Measurements from ENCODE around the gene POP7.
A peak's percentile ranks its signal among the peaks of the same experiment; 100 is the strongest.
"Not testable (repeated sequence)": the region's sequence is repeated elsewhere in the genome, so short reads cannot be mapped to it uniquely, and the experiment has no call there.

Gene POP7

DNA sequence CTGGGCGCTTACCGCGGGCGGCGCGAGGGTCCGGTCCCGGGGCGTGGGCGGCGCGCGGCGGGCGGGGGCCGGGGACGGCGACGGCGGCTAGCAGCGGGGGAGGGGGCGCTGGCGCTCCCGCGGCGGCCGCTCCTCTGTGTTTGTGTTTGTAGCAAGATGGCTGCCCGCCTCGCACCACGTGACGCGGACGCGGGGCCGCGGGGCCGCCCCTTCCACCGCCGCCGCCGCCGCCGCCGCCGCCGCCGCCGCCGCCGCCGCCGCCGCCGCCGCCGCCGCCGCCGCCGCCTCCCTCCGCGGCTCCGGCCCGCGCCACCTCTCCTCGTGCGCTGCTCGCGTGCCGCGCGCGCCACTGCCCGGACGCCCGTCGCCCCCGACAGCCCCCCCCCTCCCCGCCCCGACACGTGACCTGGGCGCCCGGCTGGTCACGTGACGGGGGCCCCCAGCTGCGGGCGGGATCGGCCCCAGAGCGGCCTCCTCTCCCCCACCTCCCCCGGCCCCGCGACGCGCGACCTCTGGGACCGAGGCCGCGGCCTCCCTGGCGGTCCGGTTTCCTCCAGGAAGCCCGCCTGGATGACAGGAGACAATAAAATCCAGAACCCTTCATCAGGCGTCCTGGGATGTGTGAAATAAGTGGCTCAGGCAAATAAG lies 11.7 kb upstream of the POP7 start, which contains the start of gene GIGYF1:
Gene GIGYF1, minus strand, starts transcription at position 153 of the 648 bp plus-strand sequence. CDS start 6,012 bp downstream, outside the sequence.
- H3K4me1 ChIP-seq (ENCODE audit: control insufficient read depth, insufficient read depth, low read length, unreplicated experiment): peaks cover 24% of the 10 kb centered on the region
- peaks cover 45% of the 10 kb centered on the region for H3K79me2 ChIP-seq (ENCODE audit: control insufficient read depth, insufficient read depth, low read length, unreplicated experiment)
- H3K27me3 ChIP-seq (ENCODE audit: insufficient read depth, low read length): no peaks in the 10 kb centered on the region
- H3K36me3 ChIP-seq (ENCODE audit: insufficient read depth, low read length): no peaks in the 10 kb centered on the region
- peak within 1 kb of the TSS; percentile 31; the same call in 1 of the 2 replicates for H3K27ac ChIP-seq (ENCODE audit: low read depth, low read length)
- H2AFZ ChIP-seq (ENCODE audit: low read length, unreplicated experiment): peak within 1 kb of the TSS; percentile 78
- H3K4me3 ChIP-seq (ENCODE audit: low read depth, low read length): peak within 1 kb of the TSS; percentile 97

- Histone ChIP-seq H3K27ac (ENCODE audit: low read depth, low read length) (no peak overlapping the region), H3K4me3 (ENCODE audit: low read depth, low read length) (no peak overlapping the region), H3K27me3 (ENCODE audit: insufficient read depth, low read length) (no peaks in the 10 kb centered on the region), H3K36me3 (ENCODE audit: insufficient read depth, low read length) (no peaks in the 10 kb centered on the region), H3K79me2 (ENCODE audit: control insufficient read depth, insufficient read depth, low read length, unreplicated experiment) (peaks cover 27% of the 10 kb centered on the region), H2AFZ (ENCODE audit: low read length, unreplicated experiment) (no peak overlapping the region), H3K4me1 (ENCODE audit: control insufficient read depth, insufficient read depth, low read length, unreplicated experiment) (peaks cover 11% of the 10 kb centered on the region)
These were observed 9.8 kb upstream of the POP7 start for GRCh38 chr7:100696123-100696521.

DNA sequence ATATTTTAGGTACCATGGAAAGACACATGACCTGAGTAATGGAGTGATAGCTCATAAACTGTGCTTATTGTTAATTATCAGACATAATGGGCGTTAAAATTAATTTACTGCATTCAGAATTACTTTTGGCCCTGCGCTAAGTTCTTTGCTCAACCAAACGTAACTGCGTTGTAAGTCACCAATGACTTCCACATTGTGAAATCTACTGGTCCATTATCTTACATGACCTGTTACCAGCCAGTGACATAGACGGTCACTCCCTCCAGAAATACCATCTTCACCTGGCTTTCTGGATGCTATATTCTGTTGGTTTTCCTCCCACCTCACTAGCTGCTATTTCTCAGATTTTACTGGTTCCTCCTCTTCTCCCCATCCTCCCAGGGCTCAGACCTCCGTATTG lies 6.9 kb upstream of the POP7 start:
- Histone ChIP-seq H3K36me3 (ENCODE audit: insufficient read depth, low read length) (no peaks in the 10 kb centered on the region), H2AFZ (ENCODE audit: low read length, unreplicated experiment) (no peak overlapping the region), H3K27ac (ENCODE audit: low read depth, low read length) (no peak overlapping the region), H3K79me2 (ENCODE audit: control insufficient read depth, insufficient read depth, low read length, unreplicated experiment) (no peaks in the 10 kb centered on the region), H3K27me3 (ENCODE audit: insufficient read depth, low read length) (no peaks in the 10 kb centered on the region), H3K4me1 (ENCODE audit: control insufficient read depth, insufficient read depth, low read length, unreplicated experiment) (no peaks in the 10 kb centered on the region), H3K4me3 (ENCODE audit: low read depth, low read length) (no peak overlapping the region)

DNA sequence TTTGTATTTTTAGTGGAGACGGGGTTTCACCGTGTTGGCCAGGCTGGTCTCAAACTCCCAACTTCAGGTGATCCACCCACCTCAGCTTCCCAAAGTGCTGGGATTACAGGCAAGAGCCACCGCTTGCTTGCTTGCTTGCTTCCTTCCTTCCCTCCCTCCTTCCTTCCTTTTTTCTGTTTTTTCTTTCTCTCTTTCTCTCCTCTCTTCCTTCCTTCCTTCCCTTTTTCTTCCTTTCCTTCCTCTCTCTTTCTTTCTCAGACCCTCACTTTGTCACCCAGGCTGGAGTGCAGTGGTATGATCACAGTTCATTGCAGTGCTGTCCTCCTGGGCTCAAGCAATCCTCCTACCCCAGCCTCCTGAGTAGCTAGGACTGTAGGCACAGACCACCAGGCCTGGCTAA lies 4.8 kb upstream of the POP7 start:
- H3K79me2 ChIP-seq (ENCODE audit: control insufficient read depth, insufficient read depth, low read length, unreplicated experiment); H2AFZ ChIP-seq (ENCODE audit: low read length, unreplicated experiment); H3K27me3 ChIP-seq (ENCODE audit: insufficient read depth, low read length); H3K4me1 ChIP-seq (ENCODE audit: control insufficient read depth, insufficient read depth, low read length, unreplicated experiment); H3K36me3 ChIP-seq (ENCODE audit: insufficient read depth, low read length); H3K4me3 ChIP-seq (ENCODE audit: low read depth, low read length); H3K27ac ChIP-seq (ENCODE audit: low read depth, low read length): not testable (repeated sequence)

DNA sequence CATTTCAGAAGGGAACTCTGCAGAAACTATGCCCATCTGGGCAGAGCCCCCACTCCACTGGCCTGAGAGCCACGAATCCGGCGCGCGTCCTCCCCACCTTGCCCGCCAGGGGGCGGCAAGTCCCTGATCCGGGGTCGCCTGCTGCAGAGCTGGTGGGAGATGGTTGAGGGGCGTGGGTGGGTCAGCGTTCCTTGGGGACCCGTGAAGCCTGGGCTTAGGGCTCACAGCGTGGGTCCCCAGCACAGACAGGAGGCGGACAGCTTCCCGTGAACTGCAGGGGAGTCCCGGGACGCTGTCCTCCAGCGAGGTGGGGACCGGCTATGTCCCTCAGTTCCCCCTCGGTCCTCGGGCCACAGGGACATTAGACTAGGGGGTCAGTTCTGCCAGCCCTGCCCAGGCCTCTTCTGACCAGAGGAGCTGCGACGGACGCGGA lies 585 bp upstream of the POP7 start:
- Histone ChIP-seq H3K27me3 (ENCODE audit: insufficient read depth, low read length) (no peaks in the 10 kb centered on the region), H2AFZ (ENCODE audit: low read length, unreplicated experiment) (peak overlapping the region; percentile 87), H3K36me3 (ENCODE audit: insufficient read depth, low read length) (no peaks in the 10 kb centered on the region), H3K4me3 (ENCODE audit: low read depth, low read length) (peak overlapping the region; percentile 90), H3K4me1 (ENCODE audit: control insufficient read depth, insufficient read depth, low read length, unreplicated experiment) (peaks cover 6% of the 10 kb centered on the region), H3K79me2 (ENCODE audit: control insufficient read depth, insufficient read depth, low read length, unreplicated experiment) (peaks cover 21% of the 10 kb centered on the region), H3K27ac (ENCODE audit: low read depth, low read length) (peak overlapping the region; percentile 45)

GRCh38 chr7:100706672-100707311 lies 871 bp downstream of the POP7 start:
- Histone ChIP-seq H3K79me2 (ENCODE audit: control insufficient read depth, insufficient read depth, low read length, unreplicated experiment) (peaks cover 21% of the 10 kb centered on the region), H2AFZ (ENCODE audit: low read length, unreplicated experiment) (peak overlapping the region; percentile 35), H3K4me3 (ENCODE audit: low read depth, low read length) (peak overlapping the region; percentile 90), H3K27ac (ENCODE audit: low read depth, low read length) (peak overlapping the region; percentile 3; the same call in 1 of the 2 replicates), H3K4me1 (ENCODE audit: control insufficient read depth, insufficient read depth, low read length, unreplicated experiment) (peaks cover 6% of the 10 kb centered on the region), H3K36me3 (ENCODE audit: insufficient read depth, low read length) (no peaks in the 10 kb centered on the region), H3K27me3 (ENCODE audit: insufficient read depth, low read length) (no peaks in the 10 kb centered on the region)

DNA sequence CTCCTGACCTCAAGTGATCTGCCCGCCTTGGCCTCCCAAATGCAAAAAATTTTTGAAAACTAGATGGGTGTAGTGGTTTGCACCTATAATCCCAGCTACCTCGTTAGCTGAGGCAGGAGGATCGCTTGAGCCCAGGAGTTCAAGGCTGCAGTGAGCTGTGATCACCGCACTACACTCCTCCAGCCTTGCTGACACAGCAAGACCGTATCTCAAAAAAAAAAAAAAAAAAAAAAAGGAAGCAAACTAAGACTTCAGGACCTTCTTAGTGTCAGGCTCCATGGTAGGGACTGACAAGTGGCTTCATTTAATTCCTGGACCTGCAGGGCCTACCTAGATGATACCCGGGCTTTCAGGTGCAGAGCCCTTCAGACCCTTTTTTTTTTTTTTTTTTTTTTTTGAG lies 2.5 kb downstream of the POP7 start:
- peaks cover 21% of the 10 kb centered on the region for H3K79me2 ChIP-seq (ENCODE audit: control insufficient read depth, insufficient read depth, low read length, unreplicated experiment)
- peaks cover 6% of the 10 kb centered on the region for H3K4me1 ChIP-seq (ENCODE audit: control insufficient read depth, insufficient read depth, low read length, unreplicated experiment)
- no peaks in the 10 kb centered on the region for H3K27me3 ChIP-seq (ENCODE audit: insufficient read depth, low read length)
- H3K27ac ChIP-seq (ENCODE audit: low read depth, low read length): no peak overlapping the region
- no peaks in the 10 kb centered on the region for H3K36me3 ChIP-seq (ENCODE audit: insufficient read depth, low read length)
- no peak overlapping the region for H2AFZ ChIP-seq (ENCODE audit: low read length, unreplicated experiment)
- no peak overlapping the region for H3K4me3 ChIP-seq (ENCODE audit: low read depth, low read length)

DNA sequence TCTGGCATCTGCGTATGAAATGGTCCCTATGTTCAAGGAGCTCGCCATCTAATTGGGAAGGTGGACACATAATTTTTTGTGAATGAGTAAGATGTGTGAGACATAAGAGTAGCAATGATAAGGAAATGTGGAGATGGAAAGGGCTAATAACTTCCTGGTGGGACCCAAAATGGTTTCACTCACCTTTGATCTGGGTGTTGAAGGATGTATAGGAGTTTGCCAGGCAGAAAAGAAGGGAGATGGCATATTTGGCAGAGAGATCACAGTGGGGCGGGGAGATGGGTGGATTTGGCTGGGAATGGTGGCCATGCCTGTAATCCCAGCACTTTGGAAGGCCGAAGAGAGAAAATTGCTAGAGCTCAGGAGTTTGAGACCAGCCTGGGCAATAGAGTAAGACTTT lies 4.5 kb downstream of the POP7 start:
- Histone ChIP-seq H2AFZ (ENCODE audit: low read length, unreplicated experiment) (no peak overlapping the region), H3K79me2 (ENCODE audit: control insufficient read depth, insufficient read depth, low read length, unreplicated experiment) (peaks cover 21% of the 10 kb centered on the region), H3K27ac (ENCODE audit: low read depth, low read length) (no peak overlapping the region), H3K36me3 (ENCODE audit: insufficient read depth, low read length) (no peaks in the 10 kb centered on the region), H3K27me3 (ENCODE audit: insufficient read depth, low read length) (no peaks in the 10 kb centered on the region), H3K4me1 (ENCODE audit: control insufficient read depth, insufficient read depth, low read length, unreplicated experiment) (peaks cover 6% of the 10 kb centered on the region), H3K4me3 (ENCODE audit: low read depth, low read length) (no peak overlapping the region)

- no peaks in the 10 kb centered on the region for H3K36me3 ChIP-seq (ENCODE audit: insufficient read depth, low read length)
- no peak overlapping the region for H3K4me3 ChIP-seq (ENCODE audit: low read depth, low read length)
- H3K27me3 ChIP-seq (ENCODE audit: insufficient read depth, low read length): no peaks in the 10 kb centered on the region
- H3K79me2 ChIP-seq (ENCODE audit: control insufficient read depth, insufficient read depth, low read length, unreplicated experiment): peaks cover 17% of the 10 kb centered on the region
- no peak overlapping the region for H3K27ac ChIP-seq (ENCODE audit: low read depth, low read length)
- peaks cover 6% of the 10 kb centered on the region for H3K4me1 ChIP-seq (ENCODE audit: control insufficient read depth, insufficient read depth, low read length, unreplicated experiment)
- H2AFZ ChIP-seq (ENCODE audit: low read length, unreplicated experiment): no peak overlapping the region
These were observed 5.4 kb downstream of the POP7 start for GRCh38 chr7:100711369-100711768.

- Histone ChIP-seq H3K27ac (ENCODE audit: low read depth, low read length) (no peak overlapping the region), H2AFZ (ENCODE audit: low read length, unreplicated experiment) (no peak overlapping the region), H3K4me1 (ENCODE audit: control insufficient read depth, insufficient read depth, low read length, unreplicated experiment) (no peaks in the 10 kb centered on the region)
These were observed 8.8 kb downstream of the POP7 start for GRCh38 chr7:100714725-100715124.

DNA sequence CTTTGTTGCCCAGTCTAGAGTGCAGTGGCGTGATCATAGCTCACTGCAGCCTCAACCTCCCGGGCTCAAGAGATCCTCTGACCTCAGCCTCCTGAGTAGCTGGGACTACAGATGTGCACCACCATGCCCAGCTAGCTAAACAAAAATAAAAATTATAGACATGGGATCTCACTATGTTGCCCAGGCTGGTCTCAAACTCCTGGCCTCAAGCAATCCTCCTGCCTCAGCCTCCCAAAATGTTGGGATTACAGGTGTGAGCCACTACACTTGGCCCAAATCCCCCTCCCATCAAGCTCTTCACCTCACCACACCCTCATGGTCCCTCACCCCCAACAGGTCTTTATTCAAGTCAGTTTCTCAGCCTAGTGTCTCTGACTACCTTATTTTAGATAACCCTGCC lies 11.2 kb downstream of the POP7 start:
- H3K36me3 ChIP-seq (ENCODE audit: insufficient read depth, low read length); H2AFZ ChIP-seq (ENCODE audit: low read length, unreplicated experiment); H3K4me3 ChIP-seq (ENCODE audit: low read depth, low read length); H3K27ac ChIP-seq (ENCODE audit: low read depth, low read length); H3K4me1 ChIP-seq (ENCODE audit: control insufficient read depth, insufficient read depth, low read length, unreplicated experiment); H3K79me2 ChIP-seq (ENCODE audit: control insufficient read depth, insufficient read depth, low read length, unreplicated experiment): not testable (repeated sequence)
- H3K27me3 ChIP-seq (ENCODE audit: insufficient read depth, low read length): peaks cover 26% of the 10 kb centered on the region

More at GRCh38 chr7:100714725-100715124, 8.8 kb downstream of the POP7 start:
- no peak overlapping the region for H3K4me3 ChIP-seq (ENCODE audit: low read depth, low read length)
- no peaks in the 10 kb centered on the region for H3K36me3 ChIP-seq (ENCODE audit: insufficient read depth, low read length)
- no peaks in the 10 kb centered on the region for H3K79me2 ChIP-seq (ENCODE audit: control insufficient read depth, insufficient read depth, low read length, unreplicated experiment)
- peaks cover 2% of the 10 kb centered on the region for H3K27me3 ChIP-seq (ENCODE audit: insufficient read depth, low read length)
